ENCODE results near the gene ENTHD1.

The ENTHD1 gene

GRCh38 chr22:39697790-39698430 lies 195.7 kb downstream of the ENTHD1 start:
- no peak for TF ChIP-seq CTCF (IDR thresholded peaks at IDR 0.05; ENCODE audit: low read depth, low read length)
- DNase-seq (ENCODE audit: extremely low read depth, low read depth), result no peak

DNA sequence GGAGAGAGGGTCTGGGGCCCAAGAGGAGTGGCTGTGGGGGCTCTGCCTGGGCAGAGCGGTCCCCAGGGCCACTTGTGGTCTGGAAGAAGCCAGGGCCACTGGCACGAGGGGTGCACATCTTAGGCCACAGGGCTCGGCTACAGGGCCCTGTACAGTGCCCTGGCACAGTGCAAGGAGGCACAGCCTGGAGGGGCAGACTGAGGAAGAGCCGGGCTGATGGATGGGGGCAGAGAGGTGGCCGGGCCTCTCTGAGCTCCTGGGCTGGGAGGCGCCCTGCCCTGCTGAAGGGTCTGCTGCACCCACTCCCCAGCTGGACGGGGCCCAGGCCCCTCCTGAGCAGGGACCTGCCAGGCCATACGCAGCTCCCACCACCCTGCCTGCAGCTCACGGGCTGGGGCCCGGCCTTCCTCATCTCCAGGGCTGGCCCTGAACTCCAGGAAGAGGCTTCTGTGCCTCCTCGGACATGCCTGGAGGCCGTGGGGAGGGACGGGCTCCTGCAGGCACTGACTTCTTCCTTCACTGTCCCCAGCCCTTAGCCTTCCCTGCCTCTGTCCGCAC lies 199.5 kb downstream of the ENTHD1 start:
- no peak for DNase-seq (ENCODE audit: extremely low read depth, low read depth)
- no peak for TF ChIP-seq CTCF (IDR thresholded peaks at IDR 0.05; ENCODE audit: low read depth, low read length)

Measured in AG09319 (cell line).